Vagina (tissue), 2 donors: ENCODE data around the gene RAC3. TPM values are rescaled to one million over a fixed set of nuclear protein-coding genes. Genes with fewer than 3 reads are reported as not detected.

Source experiments
- DNase-seq, 2 donors: peaks; one replicate each; pipeline ENCODE4 v3.0.0-alpha.2; 2017; ENCODE audit errors: extremely low spot score in 2 of 2
- H3K27ac ChIP-seq: fragments of 200-600 bp; sonication (generic); one replicate; pipeline ENCODE4 v1.5.1; 2019
- H3K27me3 ChIP-seq: fragments of 200-600 bp; sonication (generic); one replicate; pipeline ENCODE4 v1.5.1; 2019
- H3K36me3 ChIP-seq, 2 donors: fragments of 200-600 bp; sonication (generic); one replicate each; pipeline ENCODE4 v1.5.1; 2017 to 2019
- H3K4me1 ChIP-seq: fragments of 200-600 bp; sonication (generic); one replicate; pipeline ENCODE4 v1.5.1; 2019
- H3K4me3 ChIP-seq, 2 donors: fragments of 200-600 bp; sonication (generic); 1 replicate in 1 of 2; 2 replicates in 1 of 2; pipeline ENCODE4 v1.5.1; 2016 to 2019
- H3K9me3 ChIP-seq: fragments of 200-600 bp; sonication (generic); one replicate; pipeline ENCODE4 v1.5.1; 2019
- CTCF ChIP-seq, 3 experiments: fragments of 450-650 bp in 2 of 3; fragments of 200-600 bp in 1 of 3; sonication (generic) in 1 of 3; IDR thresholded peaks; one replicate each; pipeline ENCODE4 v1.5.1; 2017 to 2019; ENCODE audit warnings: antibody characterized with exemption in 3 of 3, mild to moderate bottlenecking in 2 of 3, moderate library complexity in 2 of 3
- POLR2A ChIP-seq, 2 donors: fragments of 450-650 bp; IDR thresholded peaks; one replicate each; pipeline ENCODE4 v1.6.1; 2017; ENCODE audit warnings: antibody characterized with exemption in 2 of 2, mild to moderate bottlenecking in 2 of 2, moderate library complexity in 2 of 2
- POLR2AphosphoS5 ChIP-seq, 2 donors: sonication (generic); formaldehyde crosslinking; IDR thresholded peaks; one replicate each; pipeline ENCODE4 v1.9.0; 2017; ENCODE audit warnings: antibody characterized with exemption in 2 of 2, mild to moderate bottlenecking in 2 of 2, low read depth in 1 of 2; ENCODE audit not compliant: insufficient read depth in 1 of 2
- intact Hi-C: fragments of 100-400 bp; cut with DNase I; formaldehyde crosslinking; loops from one replicate; pipeline ENCODE4 v1.15.1; 2023
- total RNA-seq: library from RNA; depleted of rRNA; stranded (reverse); fragments of >200 nt; gene quantifications from one replicate; pipeline ENCODE4 v1.2.3, GENCODE V29; 2016

The RAC3 gene
- total RNA-seq, 1 donor from 2014 or later = 12.8 TPM

GRCh38 chr17:82076785-82077591 lies 45.5 kb downstream of the RAC3 start:
- peaks cover 16% of the 10 kb centered on the region for H3K4me1 ChIP-seq
- intact Hi-C loops = no loop called here
- H3K36me3 ChIP-seq = peaks cover 0 to 33% of the 10 kb centered on the region in 2 donors
- H3K27ac ChIP-seq = peak overlapping the region; percentile 8
- H3K9me3 ChIP-seq = no peaks in the 10 kb centered on the region
- no peak overlapping the region for H3K4me3 ChIP-seq
- no peak for DNase-seq
- no peaks in the 10 kb centered on the region for H3K27me3 ChIP-seq
- TF ChIP-seq CTCF (IDR thresholded peaks at IDR 0.05) = no peak
- TF ChIP-seq POLR2AphosphoS5 (IDR thresholded peaks at IDR 0.05; ENCODE audit: insufficient read depth in 1 of 2, low read depth in 1 of 2) = no peak
- no peak for TF ChIP-seq POLR2A (IDR thresholded peaks at IDR 0.05)

- no peak for DNase-seq
Measured at GRCh38 chr17:82077617-82078358, 46.3 kb downstream of the RAC3 start.

GRCh38 chr17:82078433-82078832 lies 47.0 kb downstream of the RAC3 start:
- peaks cover 16% of the 10 kb centered on the region for H3K4me1 ChIP-seq
- TF ChIP-seq CTCF (IDR thresholded peaks at IDR 0.05) = no peak
- no peak for TF ChIP-seq POLR2AphosphoS5 (IDR thresholded peaks at IDR 0.05; ENCODE audit: insufficient read depth in 1 of 2, low read depth in 1 of 2)
- no peak for TF ChIP-seq POLR2A (IDR thresholded peaks at IDR 0.05)
- intact Hi-C loops = no loop called here
- H3K9me3 ChIP-seq = no peaks in the 10 kb centered on the region
- H3K36me3 ChIP-seq = peaks cover 0 to 48% of the 10 kb centered on the region in 2 donors
- no peaks in the 10 kb centered on the region for H3K27me3 ChIP-seq
- DNase-seq = no peak
- peak overlapping the region in 1 of 2 donors; percentile 16 for H3K4me3 ChIP-seq
- H3K27ac ChIP-seq = peak overlapping the region; percentile 8

More at GRCh38 chr17:82077617-82078358, 46.3 kb downstream of the RAC3 start:
- Histone ChIP-seq H3K4me1 (peaks cover 16% of the 10 kb centered on the region), H3K36me3 (peaks cover 0 to 41% of the 10 kb centered on the region in 2 donors), H3K9me3 (no peaks in the 10 kb centered on the region), H3K4me3 (peak overlapping the region in 1 of 2 donors; percentile 16), H3K27me3 (no peaks in the 10 kb centered on the region), H3K27ac (peak overlapping the region; percentile 8)
- no peak for TF ChIP-seq POLR2A (IDR thresholded peaks at IDR 0.05)
- peak in 1 of 2 donors; percentile 72 for TF ChIP-seq POLR2AphosphoS5 (IDR thresholded peaks at IDR 0.05; ENCODE audit: insufficient read depth in 1 of 2, low read depth in 1 of 2)
- intact Hi-C loops = no loop called here

GRCh38 chr17:82079001-82079677 lies 47.7 kb downstream of the RAC3 start:
- intact Hi-C loops = no loop called here
- Histone ChIP-seq H3K4me3 (no peak overlapping the region), H3K27ac (no peak overlapping the region), H3K36me3 (peaks cover 0 to 55% of the 10 kb centered on the region in 2 donors), H3K9me3 (no peaks in the 10 kb centered on the region), H3K4me1 (peaks cover 16% of the 10 kb centered on the region), H3K27me3 (no peaks in the 10 kb centered on the region)
- DNase-seq = no peak
- TF ChIP-seq POLR2AphosphoS5 (IDR thresholded peaks at IDR 0.05; ENCODE audit: insufficient read depth in 1 of 2, low read depth in 1 of 2) (no peak), POLR2A (IDR thresholded peaks at IDR 0.05) (no peak), CTCF (IDR thresholded peaks at IDR 0.05) (no peak)
